Esophagus muscularis mucosa (tissue), 4 donors: Measurements from ENCODE around the gene FAM187B. TPM values are rescaled to one million over a fixed set of nuclear protein-coding genes. Genes with fewer than 3 reads are reported as not detected.

Experiments
- DNase-seq: peaks from one replicate; pipeline ENCODE4 v3.0.0-alpha.2; 2017; ENCODE audit errors: extremely low spot score
- H3K27ac ChIP-seq, 4 donors: fragments of 200-600 bp; sonication (generic); replicated peaks in 1 of 4; 1 replicate in 3 of 4; 2 replicates in 1 of 4; pipeline ENCODE4 v1.5.1; 2016 to 2019; ENCODE audit warnings: mild to moderate bottlenecking in 1 of 4
- H3K27me3 ChIP-seq, 4 donors: fragments of 200-600 bp; sonication (generic); one replicate each; pipeline versions ENCODE4 v1.5.1 to v1.6.0; 2016 to 2019
- H3K36me3 ChIP-seq, 4 donors: fragments of 200-600 bp; sonication (generic); one replicate each; pipeline ENCODE4 v1.5.1; 2016 to 2019
- H3K4me1 ChIP-seq, 4 donors: fragments of 200-600 bp; sonication (generic); one replicate each; pipeline ENCODE4 v1.5.1; 2016 to 2019
- H3K4me3 ChIP-seq, 4 donors: fragments of 200-600 bp; sonication (generic); 1 replicate in 2 of 4; 2 replicates in 2 of 4; pipeline ENCODE4 v1.5.1; 2016 to 2019; ENCODE audit warnings: mild to moderate bottlenecking in 4 of 4, moderate library complexity in 1 of 4
- H3K9me3 ChIP-seq, 4 donors: fragments of 200-600 bp; sonication (generic); 1 replicate in 3 of 4; 2 replicates in 1 of 4; pipeline ENCODE4 v1.5.1; 2016 to 2019
- EP300 ChIP-seq: sonication (generic); formaldehyde crosslinking; IDR thresholded peaks from one replicate; pipeline ENCODE4 v1.6.1; 2017; ENCODE audit warnings: antibody characterized with exemption
- POLR2A ChIP-seq: fragments of 450-650 bp; IDR thresholded peaks from one replicate; pipeline ENCODE4 v1.6.1; 2017; ENCODE audit warnings: antibody characterized with exemption, moderate library complexity, mild to moderate bottlenecking, low read depth
- POLR2AphosphoS5 ChIP-seq, 2 donors: sonication (generic); formaldehyde crosslinking; IDR thresholded peaks; one replicate each; pipeline ENCODE4 v1.6.1; 2017; ENCODE audit warnings: antibody characterized with exemption in 2 of 2
- WGBS: methylation state at CpG from one replicate; pipeline ENCODE4 v1.1.5; 2018; 5-methylcytosine and 5-hydroxymethylcytosine counted together
- intact Hi-C: fragments of 100-400 bp; cut with DNase I; formaldehyde crosslinking; loops from one replicate; pipeline ENCODE4 v1.15.1; 2023
- total RNA-seq, 4 donors: library from RNA; depleted of rRNA; stranded (reverse); fragments of >200 nt; gene quantifications; one replicate each; pipeline versions ENCODE4 v1.1.0 to v1.2.1, GENCODE V29; 2016
- TF ChIP-seq, protein P1 (sequence below), 3 experiments: fragments of 200-600 bp in 2 of 3; fragments of 450-650 bp in 1 of 3; sonication (generic) in 2 of 3; IDR thresholded peaks; one replicate each; pipeline ENCODE4 v1.5.1; 2017 to 2019; ENCODE audit warnings: antibody characterized with exemption in 3 of 3, mild to moderate bottlenecking in 2 of 3, moderate library complexity in 1 of 3

The FAM187B gene
- total RNA-seq, 4 donors from 2014 or later, result not detected

DNA sequence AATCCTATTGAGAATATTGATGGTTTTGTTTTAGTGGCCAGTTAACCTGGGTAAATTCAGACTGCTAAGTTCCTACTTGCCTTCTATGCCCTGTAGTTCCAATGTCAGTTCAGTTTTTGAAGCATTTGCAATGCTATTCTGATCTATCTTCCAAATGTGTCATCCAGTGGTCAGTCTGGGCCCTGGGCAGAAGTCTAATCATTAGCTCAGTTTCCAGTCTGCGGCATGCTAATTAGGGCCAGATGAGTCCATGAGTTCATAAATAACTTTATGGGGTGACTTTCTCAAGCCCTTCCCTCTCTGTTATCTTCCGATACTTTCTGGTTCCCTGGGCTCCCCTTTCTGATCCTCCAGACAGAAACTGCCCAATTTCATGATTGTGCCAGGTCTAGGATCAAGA lies 32.7 kb downstream of the FAM187B start:
- Histone ChIP-seq H3K4me3 (no peak overlapping the region), H3K36me3 (no peaks in the 10 kb centered on the region), H3K27ac (no peak overlapping the region), H3K27me3 (peaks cover 0 to 20% (median 0%) of the 10 kb centered on the region in 4 donors), H3K9me3 (no peaks in the 10 kb centered on the region), H3K4me1 (no peaks in the 10 kb centered on the region)
- DNase-seq, result no peak
- TF ChIP-seq POLR2A (no peak), POLR2AphosphoS5 (IDR thresholded peaks at IDR 0.05) (no peak), EP300 (no peak)
- TF ChIP-seq, protein P1, sequence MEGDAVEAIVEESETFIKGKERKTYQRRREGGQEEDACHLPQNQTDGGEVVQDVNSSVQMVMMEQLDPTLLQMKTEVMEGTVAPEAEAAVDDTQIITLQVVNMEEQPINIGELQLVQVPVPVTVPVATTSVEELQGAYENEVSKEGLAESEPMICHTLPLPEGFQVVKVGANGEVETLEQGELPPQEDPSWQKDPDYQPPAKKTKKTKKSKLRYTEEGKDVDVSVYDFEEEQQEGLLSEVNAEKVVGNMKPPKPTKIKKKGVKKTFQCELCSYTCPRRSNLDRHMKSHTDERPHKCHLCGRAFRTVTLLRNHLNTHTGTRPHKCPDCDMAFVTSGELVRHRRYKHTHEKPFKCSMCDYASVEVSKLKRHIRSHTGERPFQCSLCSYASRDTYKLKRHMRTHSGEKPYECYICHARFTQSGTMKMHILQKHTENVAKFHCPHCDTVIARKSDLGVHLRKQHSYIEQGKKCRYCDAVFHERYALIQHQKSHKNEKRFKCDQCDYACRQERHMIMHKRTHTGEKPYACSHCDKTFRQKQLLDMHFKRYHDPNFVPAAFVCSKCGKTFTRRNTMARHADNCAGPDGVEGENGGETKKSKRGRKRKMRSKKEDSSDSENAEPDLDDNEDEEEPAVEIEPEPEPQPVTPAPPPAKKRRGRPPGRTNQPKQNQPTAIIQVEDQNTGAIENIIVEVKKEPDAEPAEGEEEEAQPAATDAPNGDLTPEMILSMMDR (IDR thresholded peaks at IDR 0.05), result no peak
- intact Hi-C loops, result no loop called here
- 58% methylated on average over 2 of the region's 2 CpGs for WGBS

DNA sequence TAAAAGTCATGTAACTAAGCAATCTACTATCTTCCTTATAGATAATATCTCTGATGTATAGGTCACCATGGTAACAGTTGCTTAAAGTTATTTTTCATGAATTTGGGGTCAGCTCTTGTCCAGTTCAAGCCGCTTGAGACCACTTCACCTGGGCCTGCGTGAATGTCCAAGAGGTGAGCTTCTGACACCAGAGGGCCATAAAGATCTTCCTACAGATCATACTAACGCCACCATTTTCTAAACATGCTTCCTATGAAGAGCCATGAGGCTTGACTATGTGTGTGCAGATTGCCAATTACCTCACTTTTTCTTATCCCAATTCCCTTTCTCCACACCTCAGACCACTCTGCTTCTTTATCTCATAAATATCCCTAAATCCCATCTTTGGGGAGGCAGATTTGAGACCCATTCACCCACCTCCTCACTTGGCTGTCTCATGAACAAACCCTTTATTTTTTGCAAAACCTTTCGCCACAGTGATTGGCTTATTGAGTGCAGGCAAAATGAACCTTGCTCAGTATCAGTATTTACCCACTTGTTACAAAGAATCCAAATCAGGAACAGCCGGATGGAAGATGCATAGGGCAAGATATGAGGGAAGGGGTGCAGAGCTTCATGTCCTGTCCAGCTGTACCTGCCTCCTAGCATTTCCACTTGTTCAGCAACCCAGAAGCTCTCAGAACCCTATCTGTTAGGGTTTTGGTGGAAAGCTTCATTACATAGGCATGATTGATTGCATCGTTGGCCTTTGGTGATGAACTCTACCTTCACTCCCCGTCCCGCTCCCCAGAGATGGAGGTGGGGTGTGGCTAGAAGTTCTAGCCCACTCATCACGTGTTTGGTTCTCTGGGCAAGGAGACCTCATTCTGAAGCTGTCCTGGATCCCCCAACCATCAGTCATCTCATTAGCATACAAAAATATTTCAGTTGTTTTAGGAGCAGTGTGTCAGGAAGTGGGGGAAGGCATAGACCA lies 34.2 kb downstream of the FAM187B start:
- 63% methylated on average over 9 of the region's 9 CpGs for WGBS
- no peaks in the 10 kb centered on the region for H3K36me3 ChIP-seq
- no peaks in the 10 kb centered on the region for H3K4me1 ChIP-seq
- no peak for DNase-seq
- H3K27me3 ChIP-seq, result peaks cover 0 to 14% (median 0%) of the 10 kb centered on the region in 4 donors
- no peak overlapping the region for H3K27ac ChIP-seq
- H3K4me3 ChIP-seq, result no peak overlapping the region
- intact Hi-C loops, result no loop called here
- TF ChIP-seq EP300 (no peak), POLR2AphosphoS5 (IDR thresholded peaks at IDR 0.05) (no peak), POLR2A (no peak)
- TF ChIP-seq, protein P1 (IDR thresholded peaks at IDR 0.05), result no peak
- no peaks in the 10 kb centered on the region for H3K9me3 ChIP-seq

GRCh38 chr19:35184884-35185283 lies 43.7 kb downstream of the FAM187B start:
- WGBS, result 77% methylated on average over 2 of the region's 2 CpGs
- Histone ChIP-seq H3K27ac (no peak overlapping the region), H3K9me3 (peaks cover 0 to 17% (median 3%) of the 10 kb centered on the region in 4 donors), H3K4me1 (no peaks in the 10 kb centered on the region), H3K4me3 (no peak overlapping the region), H3K27me3 (peaks cover 0 to 10% (median 0%) of the 10 kb centered on the region in 4 donors), H3K36me3 (no peaks in the 10 kb centered on the region)
- no peak for DNase-seq
- intact Hi-C loops, result no loop called here
- TF ChIP-seq EP300, result no peak
- TF ChIP-seq POLR2A, result no peak
- TF ChIP-seq, protein P1 (IDR thresholded peaks at IDR 0.05), result no peak
- no peak for TF ChIP-seq POLR2AphosphoS5 (IDR thresholded peaks at IDR 0.05)

GRCh38 chr19:35184267-35184666 lies 44.3 kb downstream of the FAM187B start:
- Histone ChIP-seq H3K36me3 (no peaks in the 10 kb centered on the region), H3K4me3 (no peak overlapping the region), H3K4me1 (no peaks in the 10 kb centered on the region), H3K27me3 (peaks cover 0 to 10% (median 0%) of the 10 kb centered on the region in 4 donors), H3K27ac (no peak overlapping the region), H3K9me3 (peaks cover 0 to 17% (median 3%) of the 10 kb centered on the region in 4 donors)
- intact Hi-C loops, result no loop called here
- no peak for DNase-seq
- 76% methylated on average over 1 of the region's 1 CpG for WGBS
- TF ChIP-seq POLR2A, result no peak
- no peak for TF ChIP-seq EP300
- no peak for TF ChIP-seq POLR2AphosphoS5 (IDR thresholded peaks at IDR 0.05)
- TF ChIP-seq, protein P1 (IDR thresholded peaks at IDR 0.05), result no peak
